Testis (tissue), 2 donors: ENCODE results near the gene BHLHE41.

ENCODE experiments used
- POLR2A ChIP-seq: fragments of 450-650 bp; IDR thresholded peaks from one replicate; pipeline ENCODE4 v1.6.1; 2017; ENCODE audit warnings: antibody characterized with exemption, mild to moderate bottlenecking, moderate library complexity
- TF ChIP-seq, protein P1 (sequence below), 3 experiments: fragments of 450-650 bp in 2 of 3; fragments of 200-600 bp in 1 of 3; sonication (generic) in 1 of 3; IDR thresholded peaks; one replicate each; pipeline ENCODE4 v1.5.1; 2016 to 2019; ENCODE audit warnings: antibody characterized with exemption in 3 of 3, mild to moderate bottlenecking in 2 of 3, moderate library complexity in 1 of 3

DNA sequence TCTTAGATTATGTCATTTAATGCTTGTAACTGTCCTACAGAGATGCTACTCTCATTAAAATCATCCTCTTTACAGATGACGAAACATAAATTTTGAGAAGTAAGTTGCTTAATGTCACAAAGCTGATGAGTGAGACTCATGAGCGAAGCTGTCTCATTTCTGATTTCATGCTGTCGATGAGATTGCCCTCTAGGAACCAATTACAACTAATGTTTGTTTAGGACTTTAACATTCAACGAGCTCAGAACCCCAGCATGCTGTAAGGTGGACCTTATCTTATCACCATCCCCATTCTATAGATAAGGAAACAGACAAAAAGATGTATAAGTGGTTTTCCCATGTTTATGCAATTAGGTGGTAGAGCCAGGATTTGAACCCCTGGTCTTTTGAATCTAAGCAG is 23.1 kb downstream of the BHLHE41 start:
- TF ChIP-seq, protein P1, sequence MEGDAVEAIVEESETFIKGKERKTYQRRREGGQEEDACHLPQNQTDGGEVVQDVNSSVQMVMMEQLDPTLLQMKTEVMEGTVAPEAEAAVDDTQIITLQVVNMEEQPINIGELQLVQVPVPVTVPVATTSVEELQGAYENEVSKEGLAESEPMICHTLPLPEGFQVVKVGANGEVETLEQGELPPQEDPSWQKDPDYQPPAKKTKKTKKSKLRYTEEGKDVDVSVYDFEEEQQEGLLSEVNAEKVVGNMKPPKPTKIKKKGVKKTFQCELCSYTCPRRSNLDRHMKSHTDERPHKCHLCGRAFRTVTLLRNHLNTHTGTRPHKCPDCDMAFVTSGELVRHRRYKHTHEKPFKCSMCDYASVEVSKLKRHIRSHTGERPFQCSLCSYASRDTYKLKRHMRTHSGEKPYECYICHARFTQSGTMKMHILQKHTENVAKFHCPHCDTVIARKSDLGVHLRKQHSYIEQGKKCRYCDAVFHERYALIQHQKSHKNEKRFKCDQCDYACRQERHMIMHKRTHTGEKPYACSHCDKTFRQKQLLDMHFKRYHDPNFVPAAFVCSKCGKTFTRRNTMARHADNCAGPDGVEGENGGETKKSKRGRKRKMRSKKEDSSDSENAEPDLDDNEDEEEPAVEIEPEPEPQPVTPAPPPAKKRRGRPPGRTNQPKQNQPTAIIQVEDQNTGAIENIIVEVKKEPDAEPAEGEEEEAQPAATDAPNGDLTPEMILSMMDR (IDR thresholded peaks at IDR 0.05): no peak
- no peak for TF ChIP-seq POLR2A
